GM12892 (cell line): ENCODE data around the gene SLC7A1.
A peak's percentile ranks its signal among the peaks of the same experiment; 100 is the strongest.

Experiments used
- DNase-seq: peaks from one replicate; pipeline ENCODE4 v3.0.0; 2011; ENCODE audit not compliant: insufficient read length
- FAIRE-seq: peaks from 2 replicates; lab custom pipeline; 2011; peaks lifted over from hg19 to GRCh38; lab: Jason Lieb, UNC
- POLR2A ChIP-seq: IDR thresholded peaks from 2 replicates; pipeline ENCODE4 v1.6.1; 2011; ENCODE audit warnings: low read depth, low read length, control low read depth
- POLR2AphosphoS5 ChIP-seq: IDR thresholded peaks from 2 replicates; pipeline ENCODE4 v1.6.1; 2011; ENCODE audit warnings: low read depth, low read length, control low read depth
- TAF1 ChIP-seq: IDR thresholded peaks from 2 replicates; pipeline ENCODE4 v1.6.1; 2011; ENCODE audit warnings: low read depth, mild to moderate bottlenecking, control low read depth, low read length, borderline replicate concordance

SLC7A1 gene

GRCh38 chr13:29547153-29547552, 48.3 kb downstream of the SLC7A1 start:
- TF ChIP-seq TAF1 (no peak), POLR2A (no peak), POLR2AphosphoS5 (no peak)

GRCh38 chr13:29546662-29547061, 48.8 kb downstream of the SLC7A1 start:
- FAIRE-seq (no peak), DNase-seq (no peak)
- no peak for TF ChIP-seq POLR2AphosphoS5
- no peak for TF ChIP-seq TAF1
- no peak for TF ChIP-seq POLR2A

More at GRCh38 chr13:29547153-29547552, 48.3 kb downstream of the SLC7A1 start:
- FAIRE-seq (no peak), DNase-seq (no peak)

- FAIRE-seq = no peak
- TF ChIP-seq POLR2A (no peak), POLR2AphosphoS5 (no peak), TAF1 (no peak)
- DNase-seq = no peak
Measured at GRCh38 chr13:29545988-29546387, 49.5 kb downstream of the SLC7A1 start.

- FAIRE-seq (peak; percentile 68), DNase-seq (peak; percentile 68)
- TF ChIP-seq POLR2A (no peak), TAF1 (no peak), POLR2AphosphoS5 (no peak)
Measured at GRCh38 chr13:29543230-29544215, 52.0 kb downstream of the SLC7A1 start.

GRCh38 chr13:29542381-29542780, 53.1 kb downstream of the SLC7A1 start:
- no peak for DNase-seq
- TF ChIP-seq POLR2AphosphoS5 (no peak), POLR2A (no peak), TAF1 (no peak)
- FAIRE-seq = no peak

GRCh38 chr13:29541400-29541799, 54.1 kb downstream of the SLC7A1 start:
- no peak for TF ChIP-seq POLR2A
- TF ChIP-seq POLR2AphosphoS5 = no peak
- no peak for TF ChIP-seq TAF1
- no peak for DNase-seq
- FAIRE-seq = no peak

GRCh38 chr13:29540799-29541198, 54.7 kb downstream of the SLC7A1 start:
- DNase-seq (no peak), FAIRE-seq (no peak)
- TF ChIP-seq POLR2A = no peak
- no peak for TF ChIP-seq POLR2AphosphoS5
- no peak for TF ChIP-seq TAF1

GRCh38 chr13:29540334-29540733, 55.2 kb downstream of the SLC7A1 start:
- FAIRE-seq (no peak), DNase-seq (no peak)
- TF ChIP-seq TAF1 (no peak), POLR2A (no peak), POLR2AphosphoS5 (no peak)

GRCh38 chr13:29539856-29540255, 55.6 kb downstream of the SLC7A1 start:
- no peak for DNase-seq
- FAIRE-seq = no peak
- TF ChIP-seq TAF1 (no peak), POLR2AphosphoS5 (no peak), POLR2A (no peak)

- DNase-seq (no peak), FAIRE-seq (no peak)
- TF ChIP-seq POLR2AphosphoS5 = no peak
- TF ChIP-seq TAF1 = no peak
- no peak for TF ChIP-seq POLR2A
Measured at GRCh38 chr13:29538652-29539040, 56.8 kb downstream of the SLC7A1 start.

GRCh38 chr13:29537736-29538651, 57.5 kb downstream of the SLC7A1 start:
- FAIRE-seq = no peak
- TF ChIP-seq POLR2AphosphoS5 (no peak), POLR2A (no peak), TAF1 (no peak)
- no peak for DNase-seq
